ENCODE results near the gene ITGA6.

The ITGA6 gene

DNA sequence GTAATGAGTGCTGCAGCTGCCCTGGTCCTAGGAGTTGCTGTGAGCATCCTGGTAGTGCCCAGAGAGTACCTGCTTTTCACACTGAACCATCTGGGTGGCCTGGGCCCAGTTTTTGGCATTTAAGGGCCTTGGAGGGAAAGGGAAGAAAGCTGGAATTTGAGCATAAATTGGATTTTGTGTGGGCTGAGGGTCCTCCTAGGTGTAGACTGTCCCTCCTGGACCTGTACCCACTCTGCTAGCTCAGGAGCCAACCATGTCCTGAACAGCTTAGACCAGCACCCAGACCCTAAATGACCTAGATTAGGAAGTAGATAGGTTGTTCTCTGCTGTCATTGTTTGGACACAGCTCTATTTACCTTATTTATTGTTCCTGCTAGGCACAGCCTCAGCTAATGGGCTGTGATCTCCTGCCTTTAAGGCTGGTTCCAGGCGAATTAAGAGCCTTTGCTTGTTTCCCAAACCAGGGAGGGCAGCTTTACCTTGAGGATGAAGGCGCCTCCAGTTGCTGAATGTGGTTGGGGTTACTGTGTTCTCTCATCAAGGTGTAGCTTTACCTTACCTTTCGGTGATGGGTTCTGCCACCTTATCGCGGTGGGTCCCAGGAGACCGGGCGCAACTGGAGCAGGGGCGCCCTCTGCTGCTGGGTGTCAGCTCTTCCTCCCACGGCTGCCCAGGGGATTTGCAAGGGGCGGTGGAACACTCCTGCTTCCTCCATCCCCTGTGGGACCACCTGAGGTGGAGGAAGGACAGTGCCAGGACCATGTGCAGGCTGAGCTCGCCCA is 34.4 kb downstream of the ITGA6 start:
- in situ Hi-C loops (cut with HindIII; ENCODE audit: low sequenced_read_pairs): no loop called here

DNA sequence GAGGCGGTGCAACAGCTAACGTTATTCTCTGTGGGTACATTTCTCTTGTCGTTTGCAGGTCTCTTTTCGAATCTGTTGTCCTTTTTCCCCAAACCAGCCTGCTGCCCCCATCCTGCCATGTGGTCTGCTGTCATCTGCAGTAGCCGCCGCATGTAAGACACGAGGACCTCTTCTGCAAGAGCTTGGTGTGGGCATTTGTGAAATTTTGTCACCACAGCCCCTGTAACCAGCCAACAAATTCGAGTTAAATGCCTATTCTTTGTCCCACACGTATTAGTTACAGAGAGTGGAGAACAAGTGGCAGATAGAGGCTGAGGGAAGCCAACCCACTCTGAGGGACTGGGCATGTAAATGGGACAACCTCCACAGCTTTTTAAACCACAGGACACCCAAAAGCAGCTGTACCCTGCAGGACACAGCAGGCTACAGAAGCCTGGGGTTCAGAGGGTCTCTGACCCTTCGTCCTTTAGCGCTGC is 35.0 kb downstream of the ITGA6 start:
- in situ Hi-C loops (cut with HindIII; ENCODE audit: low sequenced_read_pairs): no loop called here

DNA sequence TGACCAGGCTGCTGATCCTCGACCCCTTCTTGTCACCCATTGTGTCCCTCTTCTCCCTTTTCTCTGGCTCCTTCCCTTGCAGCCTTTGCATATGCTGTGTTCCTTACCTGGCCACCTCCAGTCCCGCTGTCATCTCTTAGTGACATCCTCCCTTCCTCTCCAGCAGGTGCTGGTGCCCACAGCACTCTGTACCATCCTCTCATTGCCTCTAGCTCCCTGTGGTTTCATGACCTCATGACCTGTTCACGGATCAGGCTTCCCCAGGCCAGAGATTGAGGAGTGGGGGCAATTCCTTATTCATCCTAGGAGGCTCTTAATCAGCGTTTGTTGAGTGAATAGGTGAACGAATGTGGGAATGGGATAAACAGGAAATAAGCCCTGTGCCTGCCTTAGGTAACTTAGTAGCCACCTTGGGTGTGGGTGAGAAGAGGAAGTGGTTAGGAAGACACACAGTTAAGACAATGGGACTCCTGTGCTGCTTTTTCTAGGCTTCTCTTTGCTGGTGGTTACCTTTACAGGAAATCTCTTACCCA is 35.5 kb downstream of the ITGA6 start:
- in situ Hi-C loops (cut with HindIII; ENCODE audit: low sequenced_read_pairs): no loop called here

DNA sequence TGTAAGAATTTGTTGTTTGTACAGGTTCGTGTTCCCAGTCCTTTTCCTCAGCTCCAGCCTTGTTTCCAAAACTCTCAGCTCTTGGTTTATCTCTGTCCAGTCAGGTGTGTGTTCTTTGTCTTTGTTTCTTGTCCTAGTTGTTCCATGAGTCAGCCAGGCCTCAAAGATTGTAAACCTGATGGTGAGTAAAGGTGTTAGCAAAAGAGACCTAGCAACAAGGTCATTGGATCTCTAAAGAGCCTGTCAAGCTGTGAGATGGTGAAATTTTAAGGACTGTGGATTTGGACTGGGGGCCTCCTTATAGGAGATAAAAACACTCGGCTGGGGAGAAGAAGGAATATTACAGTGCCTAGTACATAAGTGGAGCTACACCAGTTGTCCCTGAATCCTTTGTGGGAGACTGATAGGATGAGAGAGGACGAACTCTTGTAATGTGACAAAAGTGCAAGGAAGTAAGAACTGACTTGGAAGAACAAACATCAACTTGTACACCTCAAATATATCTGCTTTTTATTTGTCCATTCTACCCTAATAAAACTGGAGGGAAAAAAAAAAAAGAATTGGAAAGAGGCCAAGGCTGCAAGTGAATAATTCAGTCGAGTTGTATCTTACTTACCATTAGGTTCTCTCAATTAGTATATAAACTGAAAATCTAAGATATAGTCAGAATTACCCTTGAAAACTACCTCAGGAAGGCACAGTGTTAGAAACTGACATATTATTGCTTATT is 37.2 kb downstream of the ITGA6 start:
- in situ Hi-C loops (cut with HindIII; ENCODE audit: low sequenced_read_pairs): no loop called here

DNA sequence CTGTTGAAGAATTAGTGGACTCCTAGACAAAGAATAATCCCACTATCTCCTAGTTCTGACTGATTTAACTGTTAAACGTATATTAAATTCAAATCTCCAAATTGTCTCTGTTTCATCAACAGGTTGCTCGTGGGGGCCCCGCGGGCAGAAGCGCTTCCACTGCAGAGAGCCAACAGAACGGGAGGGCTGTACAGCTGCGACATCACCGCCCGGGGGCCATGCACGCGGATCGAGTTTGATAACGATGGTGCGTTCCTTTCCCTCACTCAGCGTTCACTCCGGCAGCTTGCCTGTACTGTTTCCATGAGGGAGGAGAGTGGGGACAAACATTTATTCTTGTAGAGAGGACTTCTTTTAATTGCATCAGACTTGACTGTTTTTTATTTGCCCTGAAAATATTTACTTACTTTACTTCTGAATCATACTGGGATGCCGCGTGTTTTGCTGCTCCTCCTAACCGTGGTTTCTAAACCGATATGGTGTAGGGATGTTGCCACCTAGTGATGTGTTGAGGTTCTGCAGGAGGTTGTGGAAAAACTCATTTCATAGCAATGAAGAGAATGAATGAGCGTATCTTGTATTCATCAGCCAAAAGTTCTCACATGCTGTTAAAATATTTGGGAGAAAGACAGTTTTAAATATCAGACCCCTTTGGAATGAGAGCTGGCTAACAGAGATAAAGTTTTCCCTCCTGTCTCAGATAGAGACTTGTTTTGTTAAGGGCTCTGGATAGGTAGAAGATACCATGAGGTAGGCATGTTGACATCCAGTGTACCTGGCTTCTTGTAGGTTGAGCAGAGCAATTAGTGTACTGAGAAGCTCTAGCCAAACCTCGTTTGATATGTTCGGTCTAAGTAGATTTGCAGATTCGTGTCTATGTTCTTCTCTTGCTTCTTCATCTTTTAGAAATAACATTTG is 38.3 kb downstream of the ITGA6 start:
- in situ Hi-C loops (cut with HindIII; ENCODE audit: low sequenced_read_pairs): no loop called here

DNA sequence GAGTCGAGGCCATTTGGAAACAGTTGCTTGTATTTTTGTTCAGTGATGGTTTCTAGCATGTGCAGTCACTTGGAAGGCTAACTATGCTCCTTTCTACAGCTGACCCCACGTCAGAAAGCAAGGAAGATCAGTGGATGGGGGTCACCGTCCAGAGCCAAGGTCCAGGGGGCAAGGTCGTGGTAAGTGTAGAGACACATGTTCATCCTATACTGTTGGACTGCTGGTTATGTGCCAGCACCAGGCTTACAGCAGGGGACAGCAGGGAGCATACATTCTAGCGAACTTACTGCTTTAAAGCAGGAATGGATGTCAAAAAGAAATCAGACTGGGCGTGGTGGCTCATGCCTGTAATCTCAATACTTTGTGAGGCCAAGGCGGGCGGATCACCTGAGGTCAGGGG is 40.0 kb downstream of the ITGA6 start:
- in situ Hi-C loops (cut with HindIII; ENCODE audit: low sequenced_read_pairs): no loop called here

DNA sequence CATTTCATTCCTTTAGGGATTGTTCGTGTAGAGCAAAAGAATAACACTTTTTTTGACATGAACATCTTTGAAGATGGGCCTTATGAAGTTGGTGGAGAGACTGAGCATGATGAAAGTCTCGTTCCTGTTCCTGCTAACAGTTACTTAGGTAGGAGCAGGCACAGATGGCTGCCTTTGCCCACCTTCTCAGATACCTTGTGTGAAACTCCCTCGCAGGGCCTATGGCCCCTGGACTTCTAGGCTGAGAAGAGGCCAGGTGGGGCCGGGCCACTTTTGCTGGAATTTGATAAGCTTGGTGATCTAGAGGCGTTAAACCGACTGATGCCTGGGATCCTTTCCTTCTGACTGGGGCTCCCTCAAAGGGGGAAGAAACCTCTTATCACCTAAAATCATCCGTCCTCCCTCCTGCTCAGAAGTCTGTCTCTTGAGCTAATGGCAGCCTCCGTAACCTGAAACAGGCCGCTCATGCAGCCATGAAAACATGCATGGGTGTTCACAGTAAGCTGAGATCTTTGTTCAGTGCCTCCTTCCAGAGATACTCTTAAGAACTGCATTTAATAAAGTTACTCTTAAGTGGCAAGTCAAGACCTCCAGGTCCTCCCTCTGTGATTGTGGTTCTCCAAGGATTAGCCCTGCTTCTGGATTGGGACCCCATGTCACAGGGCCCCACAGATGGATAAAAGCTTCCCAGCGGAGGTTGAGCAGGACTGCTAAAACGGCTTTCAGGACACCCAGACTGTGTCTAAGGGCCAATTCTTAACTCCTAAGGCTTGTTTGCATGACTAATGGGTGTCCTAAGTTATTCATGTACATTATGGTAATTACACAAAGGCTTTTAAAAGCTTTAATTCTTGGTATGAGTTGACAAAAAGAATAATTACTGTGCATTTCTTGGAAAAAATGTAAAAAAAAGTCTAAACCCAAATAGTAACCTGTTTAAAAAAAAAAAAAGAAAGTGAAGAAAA is 43.9 kb downstream of the ITGA6 start:
- in situ Hi-C loops (cut with HindIII; ENCODE audit: low sequenced_read_pairs): loop anchor here (5.0 kb wide), 1 partner anchor 54 kb away; no protein-coding TSS in a partner anchor

DNA sequence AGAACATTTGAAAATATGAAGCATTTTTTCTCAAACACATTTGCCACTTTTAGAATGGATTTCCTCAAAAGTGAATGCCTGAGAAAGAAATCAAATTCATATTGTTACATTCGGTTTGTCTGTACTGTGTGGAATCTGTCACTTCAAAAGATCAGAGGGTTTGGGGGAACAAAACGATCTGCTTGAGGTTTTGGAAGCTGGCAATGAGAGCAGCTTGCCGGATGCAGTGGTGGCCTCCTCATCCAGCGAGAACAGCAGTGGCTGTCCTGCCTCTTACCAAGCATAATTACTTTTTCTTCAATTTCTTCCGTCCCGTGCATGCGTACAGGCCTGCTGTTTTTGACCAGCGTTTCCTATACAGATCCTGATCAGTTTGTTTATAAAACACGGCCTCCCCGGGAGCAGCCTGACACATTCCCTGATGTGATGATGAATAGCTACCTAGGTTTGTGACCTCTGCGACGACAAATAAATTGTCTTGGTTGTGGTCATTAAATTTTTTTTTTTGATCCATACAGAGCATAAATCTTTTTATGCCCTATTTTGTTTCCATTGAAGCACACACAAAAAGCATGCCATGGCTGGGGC is 45.2 kb downstream of the ITGA6 start:
- in situ Hi-C loops (cut with HindIII; ENCODE audit: low sequenced_read_pairs): loop anchor here (5.0 kb wide), 1 partner anchor 55 kb away; no protein-coding TSS in a partner anchor

DNA sequence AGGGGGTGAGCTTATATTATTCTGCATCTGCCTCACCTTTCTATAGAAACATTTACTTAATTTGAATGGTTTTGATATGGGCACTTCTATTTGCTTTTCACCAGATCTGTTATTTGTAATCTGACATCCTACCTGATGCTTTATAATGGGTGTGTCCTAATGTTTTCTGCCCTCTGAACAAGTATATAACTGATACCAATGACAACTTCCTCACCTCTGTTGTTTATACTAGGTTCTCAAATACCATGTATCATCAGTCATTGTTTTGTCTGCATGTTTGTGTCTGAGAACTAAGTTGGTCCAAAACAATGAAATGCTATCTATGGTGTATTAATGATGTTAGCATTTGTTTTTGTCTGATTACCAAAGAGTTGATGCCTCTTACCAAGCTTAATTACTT is 45.8 kb downstream of the ITGA6 start:
- in situ Hi-C loops (cut with HindIII; ENCODE audit: low sequenced_read_pairs): loop anchor here (5.0 kb wide), 1 partner anchor 56 kb away; no protein-coding TSS in a partner anchor

DNA sequence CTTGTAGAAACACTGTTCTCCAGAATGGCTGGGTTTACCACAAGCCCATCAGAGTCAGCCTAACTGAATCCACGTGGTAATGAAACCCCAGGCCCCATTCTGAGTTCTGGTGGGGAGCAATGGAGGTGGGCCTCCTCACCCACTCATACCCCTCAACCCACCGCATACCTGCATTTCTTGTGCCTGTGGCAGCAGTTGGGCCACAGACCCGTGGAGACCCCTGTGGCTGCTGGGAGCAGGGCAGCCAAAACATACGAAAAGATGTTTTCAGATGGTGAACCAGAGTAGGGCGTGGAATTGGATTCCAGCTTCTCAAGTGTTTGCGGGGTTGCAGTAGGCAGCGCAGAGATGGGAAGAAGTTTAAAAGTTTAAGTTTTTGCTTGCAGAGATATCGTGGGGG is 51.0 kb downstream of the ITGA6 start:
- in situ Hi-C loops (cut with HindIII; ENCODE audit: low sequenced_read_pairs): no loop called here

DNA sequence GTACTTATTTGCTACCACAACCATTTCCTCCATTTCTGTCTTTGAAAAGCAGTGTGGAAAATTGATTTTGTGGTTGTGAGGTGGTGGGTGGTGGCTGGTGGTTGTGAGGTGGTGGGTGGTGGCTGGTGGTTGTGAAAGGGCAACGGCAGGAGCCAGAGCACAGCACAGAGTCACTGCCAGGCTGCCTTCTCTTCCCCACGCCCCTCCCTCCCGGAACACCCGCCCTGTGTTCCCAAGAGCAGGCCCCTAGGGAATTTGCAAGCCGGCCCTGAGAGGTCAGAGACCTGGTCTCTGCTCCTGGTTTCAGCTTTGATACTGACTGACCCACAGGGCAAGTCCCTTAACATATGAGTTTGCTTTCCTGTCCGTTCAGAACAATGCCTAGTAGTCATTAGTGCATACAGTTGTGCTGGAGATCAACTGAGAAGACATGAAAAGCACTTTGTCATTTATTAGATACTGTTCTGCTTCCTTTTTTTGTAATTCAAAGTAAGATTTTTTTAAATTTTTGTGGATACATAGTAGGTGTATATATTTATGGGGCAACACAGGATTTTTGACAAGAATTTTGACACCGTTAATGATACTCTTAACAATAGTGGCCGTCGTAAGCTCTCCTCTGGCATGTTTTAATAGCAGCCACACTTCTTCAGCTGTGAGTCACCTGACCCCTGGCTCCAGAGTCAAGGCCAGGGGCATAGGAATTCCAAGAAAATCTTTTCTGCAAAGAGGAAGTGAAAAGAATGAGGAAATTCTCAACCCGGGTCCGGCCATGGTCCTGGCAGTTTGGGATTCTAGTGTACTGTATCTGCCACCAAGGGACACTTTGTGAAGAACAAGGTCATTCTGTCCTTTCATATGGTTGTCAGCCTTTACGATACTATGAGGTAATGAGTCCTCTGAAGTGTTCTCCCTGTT is 53.2 kb downstream of the ITGA6 start:
- in situ Hi-C loops (cut with HindIII; ENCODE audit: low sequenced_read_pairs): no loop called here

DNA sequence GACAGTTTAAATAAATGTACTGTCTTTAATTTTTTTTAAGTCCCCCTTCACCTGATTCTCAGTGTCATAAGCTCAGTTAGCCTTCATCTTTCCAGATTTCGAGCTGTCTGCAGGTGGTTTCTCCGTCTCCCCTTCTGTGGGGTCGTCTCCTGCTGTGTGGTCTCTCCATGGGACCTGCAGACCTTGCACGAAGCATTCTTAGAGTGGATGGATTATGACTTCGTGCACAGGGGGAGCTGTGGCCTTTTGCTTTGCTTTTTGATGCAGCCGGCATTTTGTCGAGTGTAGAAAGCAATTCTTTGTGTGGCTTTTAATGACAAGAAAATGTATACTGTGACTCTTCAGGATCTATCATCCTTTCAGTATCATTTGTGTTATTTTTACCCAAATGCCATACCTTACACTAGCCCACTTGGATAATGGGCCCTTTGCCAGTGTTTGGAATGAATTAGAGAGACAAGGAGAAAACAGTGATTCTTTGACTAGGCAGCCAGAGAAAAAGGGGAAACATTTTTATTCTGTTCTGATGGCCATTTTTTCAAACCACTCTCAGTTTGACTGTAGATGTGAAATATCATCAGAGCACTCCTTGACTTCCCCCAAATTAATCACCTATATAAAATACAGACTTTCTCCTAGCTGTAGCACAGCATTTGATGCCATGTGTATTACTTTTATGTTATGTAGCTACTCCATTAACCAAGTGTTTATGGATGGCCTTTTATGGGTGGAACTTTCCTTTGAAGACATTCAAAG is 54.3 kb downstream of the ITGA6 start:
- in situ Hi-C loops (cut with HindIII; ENCODE audit: low sequenced_read_pairs): no loop called here

DNA sequence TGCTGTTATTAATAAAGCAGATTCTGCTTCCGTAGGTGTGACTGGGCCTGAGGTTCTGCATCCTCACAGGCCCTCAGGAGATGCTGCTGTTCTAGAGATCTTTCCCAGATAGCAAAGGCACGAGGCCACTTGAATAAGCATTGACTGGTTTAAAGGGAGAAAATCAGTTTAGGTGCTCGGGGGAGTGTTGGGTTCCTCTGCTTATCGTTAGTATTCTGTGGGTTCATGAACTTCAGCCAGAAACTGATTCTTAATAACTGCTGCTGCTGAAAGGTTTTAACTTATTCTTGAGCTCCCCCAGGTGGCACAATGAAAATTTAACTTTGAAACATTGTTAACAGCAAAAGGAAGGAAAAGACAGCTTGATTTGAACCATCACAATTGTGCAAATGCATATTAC is 56.9 kb downstream of the ITGA6 start:
- in situ Hi-C loops (cut with HindIII; ENCODE audit: low sequenced_read_pairs): no loop called here

DNA sequence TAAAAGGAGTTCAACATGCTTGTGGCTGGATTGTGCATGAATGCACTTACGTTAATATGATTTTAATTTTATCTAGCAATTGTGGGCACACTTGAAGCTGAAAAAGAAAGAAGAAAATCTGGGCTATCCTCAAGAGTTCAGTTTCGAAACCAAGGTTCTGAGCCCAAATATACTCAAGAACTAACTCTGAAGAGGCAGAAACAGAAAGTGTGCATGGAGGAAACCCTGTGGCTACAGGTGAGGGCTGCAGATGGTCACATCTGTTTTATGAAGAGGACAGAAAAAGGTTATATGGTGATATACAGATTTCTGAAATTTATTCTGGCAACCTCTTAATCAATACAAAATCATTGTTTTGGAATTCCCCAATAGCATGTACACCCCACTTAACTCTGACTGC is 57.3 kb downstream of the ITGA6 start:
- in situ Hi-C loops (cut with HindIII; ENCODE audit: low sequenced_read_pairs): no loop called here

DNA sequence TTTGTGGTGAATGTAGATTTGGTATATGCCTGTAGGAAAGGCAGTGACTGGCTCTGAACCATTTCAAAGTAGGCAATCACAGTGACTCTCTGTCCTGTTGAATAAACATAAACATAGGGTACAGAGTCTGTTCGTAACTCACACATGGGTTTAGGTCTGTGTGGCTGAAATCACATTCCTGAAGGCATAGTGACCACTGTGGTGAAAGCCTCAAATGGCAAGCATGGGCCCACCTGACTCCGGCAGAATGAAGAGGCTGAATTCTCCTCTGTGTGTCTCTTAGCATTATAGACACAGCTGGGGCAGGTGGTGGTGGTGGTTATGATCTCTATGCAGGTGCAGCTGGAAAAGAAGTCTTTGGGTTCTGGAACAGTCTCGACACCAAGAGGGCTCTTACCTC is 61.2 kb downstream of the ITGA6 start:
- in situ Hi-C loops (cut with HindIII; ENCODE audit: low sequenced_read_pairs): no loop called here

DNA sequence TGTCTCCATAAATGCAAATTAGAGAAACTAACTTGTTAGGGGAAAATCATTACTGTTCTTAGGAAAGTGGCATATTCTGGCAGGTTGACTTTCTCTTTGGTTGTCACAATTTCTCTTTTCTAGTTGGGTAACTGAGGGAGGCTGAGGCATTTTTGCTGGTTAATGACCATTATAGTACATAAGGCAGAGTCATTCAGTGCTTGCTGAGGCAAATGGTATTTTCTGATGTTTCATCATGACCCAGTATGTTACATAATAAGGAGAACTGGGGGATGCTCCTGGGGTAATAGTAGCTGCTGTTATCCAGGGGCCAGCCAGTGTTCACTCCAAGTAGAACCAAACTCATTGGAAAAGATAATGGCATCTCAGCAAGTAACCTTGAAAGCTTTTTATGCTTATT is 62.3 kb downstream of the ITGA6 start:
- in situ Hi-C loops (cut with HindIII; ENCODE audit: low sequenced_read_pairs): loop anchor here (5.0 kb wide), 1 partner anchor 58 kb away; no protein-coding TSS in a partner anchor

DNA sequence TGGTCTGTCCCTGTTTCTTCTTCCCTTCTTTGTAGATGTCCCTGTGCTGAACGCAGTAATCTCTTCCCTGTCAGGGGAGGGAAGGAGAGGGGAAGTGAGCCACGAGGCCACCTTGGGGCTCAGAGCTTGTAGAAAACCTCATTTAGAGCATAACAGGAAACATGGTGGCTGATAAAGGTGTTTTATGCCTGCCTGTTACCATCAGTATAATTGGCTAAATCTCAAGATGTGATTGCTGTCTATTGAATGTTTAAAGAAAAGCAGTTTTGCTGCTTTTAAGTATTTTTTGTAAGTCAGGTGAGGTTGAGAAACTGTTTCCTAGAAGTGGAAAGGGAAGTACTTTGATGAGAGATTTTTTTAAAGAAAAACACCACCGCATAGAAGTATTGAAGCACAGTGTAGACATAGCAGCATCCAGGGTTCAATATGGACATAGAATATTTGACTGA is 68.8 kb downstream of the ITGA6 start:
- in situ Hi-C loops (cut with HindIII; ENCODE audit: low sequenced_read_pairs): no loop called here
